ENCODE data around the gene DAD1. TPM values are rescaled to one million over a fixed set of nuclear protein-coding genes. Genes with fewer than 3 reads are reported as not detected.

Gene DAD1
- total and polyA plus RNA-seq, 7 donors, result 77.8 to 277 (median 118) TPM

DNA sequence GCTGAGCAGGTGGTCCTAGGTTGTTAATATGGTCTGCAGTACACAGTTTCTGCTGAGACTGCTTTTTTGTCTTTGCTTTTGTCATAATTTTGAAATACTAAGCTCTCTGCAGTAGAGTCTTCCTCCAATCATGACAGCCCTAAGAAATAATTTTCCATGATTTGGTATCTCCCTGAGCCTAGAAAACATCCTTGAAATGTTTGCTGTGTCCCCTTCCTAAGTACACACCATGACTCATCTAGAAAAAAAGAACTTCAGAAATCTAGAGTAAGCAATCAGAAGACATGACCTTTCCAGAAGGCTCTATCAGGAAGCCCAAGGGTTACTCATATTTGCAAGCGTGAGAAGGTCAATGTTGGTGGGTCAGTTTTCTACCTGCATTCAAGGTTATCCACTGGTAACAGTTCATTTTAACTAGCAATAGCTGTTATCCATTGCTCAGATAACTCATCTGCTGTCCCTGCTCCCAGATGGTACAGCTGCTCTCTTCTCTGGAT lies 16.4 kb downstream of the DAD1 start:
- DNase-seq (no peak), ATAC-seq (no peak)
- TF ChIP-seq, protein P1, sequence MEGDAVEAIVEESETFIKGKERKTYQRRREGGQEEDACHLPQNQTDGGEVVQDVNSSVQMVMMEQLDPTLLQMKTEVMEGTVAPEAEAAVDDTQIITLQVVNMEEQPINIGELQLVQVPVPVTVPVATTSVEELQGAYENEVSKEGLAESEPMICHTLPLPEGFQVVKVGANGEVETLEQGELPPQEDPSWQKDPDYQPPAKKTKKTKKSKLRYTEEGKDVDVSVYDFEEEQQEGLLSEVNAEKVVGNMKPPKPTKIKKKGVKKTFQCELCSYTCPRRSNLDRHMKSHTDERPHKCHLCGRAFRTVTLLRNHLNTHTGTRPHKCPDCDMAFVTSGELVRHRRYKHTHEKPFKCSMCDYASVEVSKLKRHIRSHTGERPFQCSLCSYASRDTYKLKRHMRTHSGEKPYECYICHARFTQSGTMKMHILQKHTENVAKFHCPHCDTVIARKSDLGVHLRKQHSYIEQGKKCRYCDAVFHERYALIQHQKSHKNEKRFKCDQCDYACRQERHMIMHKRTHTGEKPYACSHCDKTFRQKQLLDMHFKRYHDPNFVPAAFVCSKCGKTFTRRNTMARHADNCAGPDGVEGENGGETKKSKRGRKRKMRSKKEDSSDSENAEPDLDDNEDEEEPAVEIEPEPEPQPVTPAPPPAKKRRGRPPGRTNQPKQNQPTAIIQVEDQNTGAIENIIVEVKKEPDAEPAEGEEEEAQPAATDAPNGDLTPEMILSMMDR (IDR thresholded peaks at IDR 0.05), result no peak
- 89 to 97% (median 94%) methylated on average over 1 of the region's 1 CpG for WGBS, 3 donors
- Histone ChIP-seq H3K4me3 (no peak overlapping the region), H3K36me3 (ENCODE audit: insufficient read depth in 1 of 2, low read depth in 1 of 2) (peaks cover 3 to 45% of the 10 kb centered on the region in 2 donors), H3K27me3 (ENCODE audit: insufficient read depth in 3 of 3, low read length in 2 of 3) (no peaks in the 10 kb centered on the region), H3K9me3 (no peaks in the 10 kb centered on the region), H3K27ac (no peak overlapping the region), H3K4me1 (peaks cover 14% of the 10 kb centered on the region)
- intact Hi-C loops (cut with DNase I), result loop anchor here in 1 of 2 donors (5.0 kb wide), 1 partner anchor 80 kb away; no protein-coding TSS in a partner anchor

DNA sequence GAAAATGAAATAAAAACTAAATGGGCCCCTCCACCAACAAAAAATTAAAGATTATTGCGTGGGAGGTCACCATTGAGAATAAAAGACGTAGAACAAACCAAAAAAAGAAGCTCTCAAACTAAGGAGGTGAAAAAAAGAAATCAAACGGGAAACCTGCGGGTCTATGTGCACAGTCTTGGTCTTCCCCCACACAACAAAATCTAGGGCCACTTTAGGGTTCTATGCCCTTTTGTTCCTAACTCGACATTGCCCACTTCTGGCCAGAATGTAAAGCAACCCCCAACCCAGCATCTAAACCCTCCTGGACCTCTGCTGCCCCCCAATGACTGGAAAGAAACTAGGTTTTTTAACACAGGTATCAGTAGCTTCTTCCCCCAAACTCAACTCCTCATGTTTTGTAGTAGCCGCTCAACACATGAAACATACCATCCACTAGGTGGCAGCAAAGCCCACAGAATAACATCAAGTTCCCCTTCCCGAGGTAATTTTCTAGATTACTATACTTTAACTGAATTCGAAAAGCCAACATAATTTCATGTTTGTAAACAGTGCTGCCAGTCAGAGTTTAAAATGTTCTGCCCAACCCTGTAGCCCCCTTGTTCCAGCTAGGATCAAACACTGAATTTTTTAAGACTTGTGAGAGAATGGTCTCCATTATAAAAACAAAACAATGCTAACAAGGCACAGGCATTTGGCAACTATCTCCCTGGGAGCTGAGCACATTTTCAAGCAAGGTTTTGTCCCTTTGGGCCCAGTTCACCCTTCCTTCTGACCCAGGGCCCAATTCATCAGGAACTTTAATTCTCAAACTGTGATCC lies 18.7 kb downstream of the DAD1 start:
- intact Hi-C loops (cut with DNase I), result loop anchor here (2.0 to 5.0 kb wide), 2 partner anchors 82 kb away; no protein-coding TSS in a partner anchor
- DNase-seq (no peak), ATAC-seq (peak; percentile 61 to 82 (median 71))
- Histone ChIP-seq H3K36me3 (ENCODE audit: insufficient read depth in 1 of 2, low read depth in 1 of 2) (peaks cover 3 to 46% of the 10 kb centered on the region in 2 donors), H3K4me1 (peaks cover 34% of the 10 kb centered on the region), H3K9me3 (no peaks in the 10 kb centered on the region), H3K27ac (peak overlapping the region; percentile 5), H3K27me3 (ENCODE audit: insufficient read depth in 3 of 3, low read length in 2 of 3) (no peaks in the 10 kb centered on the region), H3K4me3 (no peak overlapping the region)
- TF ChIP-seq, protein P1 (IDR thresholded peaks at IDR 0.05), result peak; percentile 87
- 30 to 35% (median 30%) methylated on average over 8 of the region's 8 CpGs for WGBS, 3 donors

DNA sequence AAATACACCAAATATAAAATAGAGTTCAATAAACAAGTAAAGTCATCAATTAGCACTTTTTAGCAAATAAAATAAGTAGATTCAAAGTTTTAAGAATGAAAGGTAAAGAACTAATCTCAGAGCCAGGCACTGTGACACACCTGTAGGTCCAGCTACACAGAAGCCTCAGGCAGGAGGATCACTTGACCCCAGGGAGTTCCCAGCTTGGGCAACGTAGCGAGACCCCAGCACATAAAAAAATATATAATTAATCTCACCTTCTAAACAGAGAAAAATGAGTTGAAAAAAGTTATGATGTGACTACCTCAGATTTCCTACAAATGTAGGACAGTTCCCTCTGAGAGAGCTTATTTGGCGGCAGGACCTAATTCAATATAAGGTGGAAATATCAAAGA lies 19.3 kb downstream of the DAD1 start:
- Histone ChIP-seq H3K4me3 (no peak overlapping the region), H3K4me1 (peaks cover 40% of the 10 kb centered on the region), H3K9me3 (no peaks in the 10 kb centered on the region), H3K27ac (peak overlapping the region; percentile 5), H3K27me3 (ENCODE audit: insufficient read depth in 3 of 3, low read length in 2 of 3) (no peaks in the 10 kb centered on the region), H3K36me3 (ENCODE audit: insufficient read depth in 1 of 2, low read depth in 1 of 2) (peaks cover 3 to 44% of the 10 kb centered on the region in 2 donors)
- 72 to 79% (median 76%) methylated on average over 3 of the region's 3 CpGs for WGBS, 3 donors
- intact Hi-C loops (cut with DNase I), result loop anchor here (2.0 to 5.0 kb wide), 3 partner anchors 83 to 143 kb away; no protein-coding TSS in a partner anchor
- no peak for DNase-seq
- TF ChIP-seq, protein P1 (IDR thresholded peaks at IDR 0.05), result no peak
- no peak for ATAC-seq

DNA sequence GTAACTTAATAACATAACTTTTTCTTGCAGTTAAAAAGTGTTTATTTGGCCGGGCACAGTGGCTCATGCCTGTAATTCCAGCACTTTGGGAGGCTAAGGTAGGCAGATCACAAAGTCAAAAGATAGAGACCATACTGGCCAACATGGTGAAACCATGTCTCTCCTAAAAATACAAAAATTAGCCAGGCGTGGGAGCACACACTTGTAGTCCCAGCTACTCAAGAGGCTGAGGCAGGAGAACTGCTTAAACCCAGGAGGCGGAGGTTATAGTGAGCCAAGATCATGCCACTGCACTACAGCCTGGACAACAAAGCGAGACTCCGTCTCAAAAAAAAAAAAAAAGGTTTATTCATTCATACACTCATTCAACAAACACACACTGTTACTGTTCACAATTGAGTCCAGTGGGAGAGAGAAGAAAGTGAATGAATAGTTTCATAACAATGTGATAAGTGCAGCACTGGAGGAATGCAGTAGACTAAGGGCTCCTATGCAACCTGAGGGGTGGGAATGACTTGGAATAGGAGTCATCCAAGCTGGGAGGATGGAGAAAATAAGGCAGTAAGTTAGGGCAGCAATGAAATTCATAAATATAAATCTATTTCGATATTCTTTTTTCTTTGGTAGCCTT lies 19.8 kb downstream of the DAD1 start:
- 84 to 89% (median 87%) methylated on average over 6 of the region's 6 CpGs for WGBS, 3 donors
- Histone ChIP-seq H3K4me1 (peaks cover 45% of the 10 kb centered on the region), H3K36me3 (ENCODE audit: insufficient read depth in 1 of 2, low read depth in 1 of 2) (peaks cover 3 to 44% of the 10 kb centered on the region in 2 donors), H3K27ac (no peak overlapping the region), H3K9me3 (no peaks in the 10 kb centered on the region), H3K27me3 (ENCODE audit: insufficient read depth in 3 of 3, low read length in 2 of 3) (no peaks in the 10 kb centered on the region), H3K4me3 (no peak overlapping the region)
- ATAC-seq, result no peak
- TF ChIP-seq, protein P1 (IDR thresholded peaks at IDR 0.05), result no peak
- DNase-seq, result no peak
- intact Hi-C loops (cut with DNase I), result loop anchor here in 1 of 2 donors (5.0 kb wide), 1 partner anchor 143 kb away; no protein-coding TSS in a partner anchor
